NCI-H1436 treated with DMSO at 0.1 percent for 48 hours (cell line): Measurements from ENCODE around the gene ADGRL1.
A peak's percentile ranks its signal among the peaks of the same experiment; 100 is the strongest.
"Not testable (repeated sequence)": the region's sequence is repeated elsewhere in the genome, so short reads cannot be mapped to it uniquely, and the experiment has no call there.

Experiments
- DNase-seq: peaks from one replicate; lab custom pipeline; 2025; lab: John Stamatoyannopoulos, UW

The ADGRL1 gene

DNA sequence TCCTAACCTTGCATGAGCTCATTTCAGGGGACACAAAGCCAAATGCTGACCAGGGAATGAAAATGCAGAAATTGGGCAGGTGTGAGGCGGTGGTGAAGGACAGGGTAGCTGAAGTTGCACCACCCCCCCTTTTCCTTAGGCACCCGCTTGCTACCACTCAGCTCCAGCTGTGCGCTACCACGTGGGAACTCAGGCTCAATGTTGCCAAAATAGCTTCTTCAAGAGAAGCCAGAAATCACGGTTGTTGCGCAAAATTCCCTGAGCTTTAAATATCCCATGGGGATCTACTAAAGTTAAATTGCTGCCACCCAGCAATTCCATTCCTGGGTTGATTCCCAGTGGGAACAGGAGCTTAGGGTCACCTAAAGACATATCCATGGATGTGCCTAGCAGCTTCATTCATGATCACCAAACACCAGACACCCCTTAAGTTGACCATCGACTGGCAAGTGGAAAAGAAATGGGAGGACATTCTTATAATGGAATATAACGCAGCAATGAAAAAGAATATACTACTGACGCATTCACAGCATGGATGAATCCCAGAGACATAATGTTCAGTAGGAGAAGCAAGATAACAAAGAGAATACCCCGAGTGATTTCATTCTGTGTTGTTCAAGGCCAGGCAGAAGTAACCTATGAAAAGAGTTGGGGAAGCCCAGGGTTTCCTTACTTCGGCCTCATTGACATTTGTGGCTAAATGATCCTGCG is 12.8 kb upstream of the ADGRL1 start:
- no peak for DNase-seq

DNA sequence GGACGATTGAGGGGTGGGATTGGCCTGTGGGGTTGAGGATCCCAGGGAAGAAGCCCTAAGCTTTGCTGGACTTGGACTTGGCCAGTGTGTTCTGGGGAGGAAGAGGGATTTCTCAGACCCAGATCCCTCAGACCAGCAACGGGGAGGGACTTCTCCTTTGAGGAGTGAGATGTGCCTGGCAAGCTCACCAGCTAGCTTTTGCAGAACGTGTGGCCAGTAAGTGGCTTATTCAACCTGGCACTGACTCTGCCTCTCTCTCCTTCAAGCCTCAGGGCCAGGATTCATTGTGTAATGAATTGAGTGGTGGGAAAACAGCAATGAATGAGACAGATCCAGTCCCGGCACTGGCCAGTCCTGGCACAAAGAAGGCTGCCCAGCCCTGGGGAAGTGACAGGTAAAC is 11.9 kb upstream of the ADGRL1 start:
- DNase-seq = not testable (repeated sequence)

DNA sequence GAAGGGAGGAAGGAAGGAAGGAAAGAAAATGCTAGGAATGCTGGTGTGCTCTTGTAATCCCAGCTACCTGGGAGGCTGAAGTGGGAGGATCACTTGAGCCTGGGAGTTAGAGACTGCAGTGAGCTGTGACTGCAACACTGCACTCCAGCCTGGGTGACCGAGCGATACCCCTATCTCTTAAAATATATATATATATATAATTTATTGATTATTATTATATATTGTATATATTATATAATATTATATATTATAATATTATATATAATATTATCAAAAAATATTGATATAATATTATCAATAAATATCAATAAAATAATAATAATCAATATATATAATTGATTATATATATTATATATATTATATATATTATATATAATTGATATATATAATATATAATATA is 8.6 kb upstream of the ADGRL1 start:
- DNase-seq = no peak

DNA sequence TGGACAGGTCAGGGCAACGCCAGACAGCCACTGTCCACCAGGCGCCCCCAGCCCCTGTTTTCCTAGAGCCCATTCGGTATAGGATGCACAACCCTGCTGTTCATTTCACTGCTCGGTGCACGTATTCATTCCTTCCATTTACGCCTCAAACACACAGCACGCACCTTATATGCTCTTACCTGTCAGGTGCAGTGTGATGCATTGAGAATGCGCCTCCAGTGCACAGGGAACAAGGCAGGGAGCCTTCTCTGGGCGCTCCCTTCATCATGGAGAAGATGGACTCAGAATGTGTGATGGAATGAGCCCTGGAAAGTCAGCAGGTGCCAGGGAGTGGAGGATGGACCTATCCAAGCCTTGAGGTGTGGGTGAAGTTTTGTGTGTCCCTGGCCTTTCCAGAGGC is 4.2 kb upstream of the ADGRL1 start:
- DNase-seq = not testable (repeated sequence)

DNA sequence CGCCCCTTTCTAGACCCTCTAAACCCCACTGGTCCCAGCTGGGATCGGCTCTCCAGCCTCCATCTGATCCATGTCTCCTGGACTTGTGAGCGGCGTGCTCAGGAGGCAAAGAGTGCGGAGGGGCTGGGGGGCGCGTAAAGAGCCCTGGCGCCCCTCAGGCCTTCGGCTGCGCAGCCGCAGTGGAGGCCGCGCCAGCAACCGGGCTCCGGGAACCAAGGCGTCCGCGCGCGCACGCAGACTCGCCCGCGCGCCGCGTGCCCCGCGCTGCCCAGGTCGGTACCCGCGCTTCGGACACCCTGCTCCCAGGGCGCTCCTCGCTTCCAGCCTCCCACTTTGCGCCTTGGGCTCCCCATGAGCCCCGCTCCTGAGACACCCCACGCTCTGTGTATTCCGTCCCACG is 3.4 kb upstream of the ADGRL1 start:
- DNase-seq = not testable (repeated sequence)

DNA sequence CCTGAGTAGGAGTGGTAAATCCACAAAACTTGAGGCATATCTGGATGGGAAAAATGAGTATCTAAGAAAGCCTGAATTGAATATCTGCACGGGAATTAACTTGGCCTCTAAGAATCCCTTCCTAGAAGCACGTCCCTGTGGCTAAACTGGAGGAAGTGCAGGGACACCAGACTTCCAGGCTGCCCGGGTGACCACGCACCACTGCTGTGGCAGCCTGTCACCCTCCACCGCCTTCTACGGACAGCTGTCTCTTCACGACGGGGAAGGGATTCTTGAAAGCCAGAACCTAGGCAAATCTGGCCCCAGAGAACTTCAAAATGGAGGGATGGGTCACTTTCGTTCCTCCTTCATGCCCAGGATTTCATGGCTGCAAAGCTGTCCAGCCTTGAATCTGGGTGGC is 2.5 kb upstream of the ADGRL1 start:
- DNase-seq = not testable (repeated sequence)

DNA sequence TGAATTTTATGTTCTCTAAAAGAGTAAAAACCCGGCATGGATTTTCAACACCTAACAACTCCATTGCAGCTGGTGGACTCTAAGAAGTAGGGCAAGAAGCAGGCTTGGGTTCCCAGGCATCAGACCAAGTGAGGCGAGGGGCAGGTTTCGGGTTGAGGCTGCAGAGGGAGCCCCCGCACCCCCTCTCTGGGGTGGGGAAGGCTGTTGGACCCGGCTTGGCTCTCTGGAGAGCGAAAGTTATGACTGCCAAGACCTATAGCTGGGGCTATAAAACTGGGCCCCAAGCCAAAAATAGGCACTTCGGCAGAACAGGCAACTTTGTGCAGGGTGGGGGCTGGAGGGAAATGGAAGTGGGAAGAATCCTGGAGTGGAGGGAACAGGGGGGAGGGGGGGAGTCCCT is 1.8 kb upstream of the ADGRL1 start:
- DNase-seq = not testable (repeated sequence)

DNA sequence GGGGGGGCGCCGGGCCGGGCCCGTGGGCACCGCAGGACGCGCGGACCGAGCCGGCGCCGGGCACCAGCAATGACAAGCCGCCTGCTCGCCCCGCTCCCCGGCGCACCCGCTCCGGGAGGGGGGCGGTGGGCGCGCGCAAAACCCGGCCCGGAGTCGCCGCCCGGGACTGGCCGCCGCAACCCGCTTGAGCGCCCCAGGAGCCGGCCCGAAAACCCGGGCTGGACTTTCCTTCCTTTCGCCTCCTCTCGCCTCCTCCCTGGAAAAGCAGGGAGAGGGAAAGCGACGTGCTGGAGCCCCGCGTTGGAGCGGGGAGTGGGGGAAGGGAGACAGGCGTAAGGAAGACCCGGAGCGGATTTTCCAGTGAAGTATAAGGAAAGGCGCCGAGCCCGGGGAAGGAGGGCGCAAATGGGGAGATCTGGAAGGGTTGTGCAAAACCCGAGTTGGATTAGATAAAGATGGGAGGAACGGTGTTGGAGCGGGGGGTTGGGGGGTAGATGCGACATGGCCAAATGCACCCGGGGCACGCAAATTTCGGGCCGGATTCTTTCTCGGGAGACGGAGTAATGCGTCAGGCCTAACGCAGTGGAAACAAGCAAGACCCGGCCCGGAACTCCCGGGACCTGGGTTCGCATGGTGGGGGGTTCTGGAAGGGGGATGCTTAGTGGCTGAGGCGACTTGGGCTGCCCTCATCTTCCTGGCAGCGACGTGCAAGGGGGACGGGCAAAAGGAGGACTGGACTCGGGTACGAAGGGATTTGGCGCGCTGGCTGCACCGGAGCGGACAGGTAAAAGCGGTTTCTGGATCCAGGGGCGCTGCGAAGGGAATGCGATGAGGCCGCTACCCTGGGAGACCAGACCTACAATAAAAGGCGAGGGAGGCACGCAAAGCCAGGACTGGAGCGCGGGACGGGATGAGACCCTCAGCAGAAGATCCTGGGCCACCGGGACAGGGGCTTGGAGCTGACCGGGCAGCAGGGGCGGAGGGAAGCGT is 1.1 kb upstream of the ADGRL1 start:
- DNase-seq = peak; percentile 52

DNA sequence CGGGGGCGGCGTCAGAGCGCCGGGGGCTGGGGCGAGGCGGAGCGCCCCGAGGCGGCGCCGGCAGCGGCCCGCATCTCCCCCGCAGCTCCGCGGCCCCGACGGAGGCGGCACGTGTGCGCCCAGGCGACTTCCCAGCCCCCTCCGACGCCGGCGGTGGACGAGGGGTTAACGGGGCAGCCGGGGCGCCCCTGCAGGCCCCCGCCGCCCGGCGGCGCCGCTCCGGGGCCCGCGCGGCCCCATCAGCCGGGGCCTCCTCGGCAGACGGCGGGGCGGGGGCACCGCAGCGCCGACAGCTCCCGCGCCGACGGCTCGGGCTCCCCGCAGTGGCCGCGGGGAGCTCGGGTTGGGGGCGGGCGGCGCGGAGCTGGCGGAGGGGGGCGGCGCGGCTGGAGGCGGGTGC is 339 bp upstream of the ADGRL1 start:
- not testable (repeated sequence) for DNase-seq

DNA sequence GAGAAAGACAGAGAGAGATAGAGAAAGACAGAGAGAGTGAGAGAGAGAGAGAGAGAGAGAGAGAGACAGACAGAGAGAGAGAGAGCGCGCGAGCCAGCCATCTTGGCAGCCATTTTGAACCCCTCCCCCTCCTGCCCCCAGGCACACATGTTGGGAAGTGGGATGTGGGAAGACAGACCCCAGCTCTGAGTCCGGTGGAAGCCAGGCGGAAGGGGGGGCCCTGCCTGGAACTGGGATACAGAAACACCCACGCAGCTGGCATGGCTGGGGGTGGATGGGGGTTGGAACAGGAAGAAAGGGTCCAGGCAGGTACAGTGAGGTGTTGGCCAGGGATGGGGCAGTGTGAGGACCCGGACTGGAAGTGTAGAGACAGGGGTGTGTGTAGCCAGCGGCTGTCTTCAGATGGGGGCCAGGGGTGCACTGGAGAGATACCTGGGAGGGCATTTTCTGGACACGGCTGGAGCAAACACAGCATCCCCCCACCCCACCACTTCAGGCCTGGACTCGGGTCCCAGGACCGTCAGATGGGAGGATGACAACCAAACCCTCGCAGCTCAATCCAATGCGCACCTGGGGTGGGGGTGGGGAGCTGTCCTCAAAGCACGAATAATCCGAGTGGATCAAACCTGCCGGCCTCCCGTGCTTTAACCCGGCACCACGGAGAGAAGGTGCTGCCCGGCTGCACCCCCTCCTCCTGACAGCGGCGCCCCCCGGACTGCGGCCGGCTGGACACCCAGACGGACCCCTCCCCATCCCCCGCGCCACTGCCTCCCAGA is 1.1 kb downstream of the ADGRL1 start:
- DNase-seq = not testable (repeated sequence)

DNA sequence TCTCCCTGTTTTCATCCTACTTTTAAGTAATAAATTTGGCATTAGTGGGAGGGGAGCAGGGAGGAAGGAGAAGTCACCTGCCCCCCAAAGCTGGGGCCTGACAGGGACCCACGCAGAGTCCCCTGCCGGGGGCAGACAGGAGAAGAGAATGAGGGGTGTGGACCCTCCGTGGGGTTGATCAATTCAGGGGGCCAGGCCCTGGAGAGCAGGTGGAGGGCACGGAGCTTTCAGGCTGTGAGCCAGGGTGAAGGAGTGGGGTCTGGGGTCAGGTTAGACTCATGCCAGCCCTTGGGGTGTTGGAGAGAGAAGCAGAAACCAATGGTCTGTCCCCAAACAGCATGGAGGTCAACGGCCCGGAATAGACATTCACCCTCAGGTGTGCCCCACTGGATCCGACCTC is 1.8 kb downstream of the ADGRL1 start:
- DNase-seq = not testable (repeated sequence)

DNA sequence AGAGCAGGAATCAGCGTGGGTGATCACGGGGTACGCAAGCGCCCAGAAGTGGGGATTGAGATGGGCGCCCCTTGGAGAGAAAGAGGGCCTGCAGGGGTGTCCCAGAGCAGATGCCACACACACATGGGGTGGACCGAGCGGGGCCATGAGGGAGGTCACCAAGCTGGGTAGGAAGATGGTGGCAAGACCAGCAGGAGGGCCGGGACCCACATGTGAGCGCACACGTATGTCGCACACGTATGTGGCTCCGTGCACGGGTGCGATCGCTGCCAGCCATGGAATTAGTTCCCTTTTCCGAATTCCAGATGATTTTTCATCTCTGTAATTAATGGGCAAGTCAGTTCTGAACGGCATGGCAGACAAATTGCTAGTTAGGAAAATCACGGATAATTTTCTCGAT is 2.2 kb downstream of the ADGRL1 start:
- DNase-seq = not testable (repeated sequence)

DNA sequence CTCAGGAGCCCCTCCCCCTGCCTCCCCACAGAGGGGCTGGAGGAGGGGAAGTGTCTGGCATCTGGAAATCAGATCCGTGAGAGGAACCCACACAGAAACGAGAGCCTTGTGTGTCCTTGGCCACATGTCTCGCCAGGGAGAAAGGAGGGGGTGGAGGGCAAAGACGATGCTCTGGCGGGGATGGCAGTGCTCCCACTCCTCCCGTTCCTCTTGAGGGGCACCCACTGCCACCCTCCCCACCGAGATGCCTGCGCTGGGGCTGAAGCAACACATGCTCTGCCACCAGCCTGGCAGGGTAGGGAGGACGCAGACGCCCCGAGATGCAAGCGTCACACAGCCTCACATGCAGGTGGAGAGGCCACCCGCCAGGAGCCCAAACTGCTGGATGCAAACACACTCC is 2.8 kb downstream of the ADGRL1 start:
- DNase-seq = no peak

DNA sequence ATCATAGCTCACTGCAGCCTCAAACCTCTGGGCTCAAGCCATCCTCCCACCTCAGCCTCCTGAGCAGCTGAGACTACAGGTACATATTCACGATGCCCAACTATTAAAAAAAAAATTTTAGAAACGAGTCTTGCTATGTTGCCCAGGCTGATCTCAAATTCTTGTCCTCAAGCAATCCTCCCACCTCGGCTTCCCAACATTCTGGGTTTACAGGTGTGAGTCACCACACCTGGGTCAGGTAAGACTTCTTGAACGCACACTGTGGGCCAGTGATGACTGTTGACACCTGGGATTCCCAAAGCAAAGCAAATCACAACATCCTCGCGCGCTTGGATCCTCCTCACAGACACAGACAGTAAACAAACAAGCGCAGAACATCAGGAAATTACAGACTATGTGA is 4.5 kb downstream of the ADGRL1 start:
- DNase-seq = not testable (repeated sequence)

DNA sequence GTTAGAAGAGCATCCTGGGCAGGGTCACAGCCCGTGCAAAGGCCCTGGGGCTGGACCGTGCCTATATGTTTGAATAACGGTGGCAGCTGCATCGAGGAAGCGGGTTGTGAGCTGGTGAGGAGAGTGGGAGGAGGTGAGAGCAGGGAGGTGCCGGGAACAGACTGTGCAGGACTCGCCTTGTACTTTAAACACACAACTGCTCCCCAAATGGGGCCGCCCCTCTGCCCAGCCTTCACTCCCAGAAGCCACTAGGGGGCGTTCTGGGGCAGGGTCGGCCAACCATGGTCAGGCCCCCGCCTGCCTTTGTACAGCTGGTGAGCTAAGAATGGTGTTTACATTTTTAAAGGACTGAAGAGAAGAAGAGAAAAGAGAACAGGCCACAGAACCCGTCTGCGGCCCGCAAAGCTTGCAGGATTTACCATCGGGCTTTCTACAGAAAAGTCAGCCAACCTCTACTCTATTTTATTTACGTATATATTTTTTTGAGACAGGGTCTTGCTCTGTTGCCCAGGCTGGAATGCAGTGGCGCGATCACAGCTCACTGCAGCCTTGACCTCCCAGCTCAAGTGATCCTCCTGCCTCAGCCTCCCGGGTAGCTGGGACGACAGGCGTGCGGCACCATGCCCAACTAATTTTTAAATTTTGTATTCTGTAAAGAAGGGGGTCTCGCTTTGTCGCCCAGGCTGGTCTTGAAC is 5.7 kb downstream of the ADGRL1 start:
- not testable (repeated sequence) for DNase-seq

DNA sequence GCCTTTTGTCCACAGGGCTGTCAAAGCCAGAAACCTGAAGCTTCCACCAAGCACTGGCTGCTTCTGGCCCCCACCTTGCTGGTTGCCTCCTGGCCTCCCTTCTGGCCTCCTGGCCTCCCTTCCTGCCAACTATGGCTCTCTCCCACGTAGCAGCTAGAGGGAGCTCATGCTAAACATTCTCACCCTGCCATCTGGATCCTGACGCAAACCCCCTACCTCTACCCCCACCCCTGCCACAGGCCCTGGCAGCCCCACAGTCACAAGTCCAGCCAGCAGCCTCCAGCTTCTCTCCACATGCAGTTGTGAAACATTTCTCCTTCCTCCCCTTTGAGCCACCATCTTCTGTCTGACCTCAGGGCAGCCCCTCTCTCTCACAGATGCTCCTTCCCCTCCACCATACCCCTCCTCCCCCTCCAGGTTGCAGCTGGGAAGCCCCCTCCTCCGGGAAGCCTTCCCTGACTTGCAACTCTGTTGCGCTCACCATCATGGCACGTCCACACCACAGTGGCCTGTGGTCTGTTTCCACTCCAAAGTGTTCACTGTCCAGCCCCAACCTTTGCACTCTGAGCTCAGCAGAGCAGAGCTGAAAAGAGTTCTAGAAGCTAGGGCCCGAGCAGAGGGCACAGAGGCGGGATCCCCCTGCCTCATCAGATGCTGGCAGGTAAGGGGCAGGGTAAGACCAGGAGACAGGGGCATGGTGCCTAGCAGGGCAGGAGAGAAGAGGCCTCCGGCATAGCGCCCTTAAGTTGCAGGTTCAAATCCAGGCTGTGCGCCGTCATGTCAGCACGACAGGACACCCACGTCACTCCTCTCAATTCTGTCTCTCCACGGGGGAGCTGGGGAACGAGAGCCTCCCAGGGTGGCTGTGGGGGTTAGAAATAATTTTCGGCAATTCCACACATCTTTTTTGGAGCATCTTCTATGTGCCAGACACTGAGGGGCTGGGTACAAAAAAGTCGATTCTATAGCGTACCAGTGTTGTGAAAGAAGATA is 7.3 kb downstream of the ADGRL1 start:
- no peak for DNase-seq

DNA sequence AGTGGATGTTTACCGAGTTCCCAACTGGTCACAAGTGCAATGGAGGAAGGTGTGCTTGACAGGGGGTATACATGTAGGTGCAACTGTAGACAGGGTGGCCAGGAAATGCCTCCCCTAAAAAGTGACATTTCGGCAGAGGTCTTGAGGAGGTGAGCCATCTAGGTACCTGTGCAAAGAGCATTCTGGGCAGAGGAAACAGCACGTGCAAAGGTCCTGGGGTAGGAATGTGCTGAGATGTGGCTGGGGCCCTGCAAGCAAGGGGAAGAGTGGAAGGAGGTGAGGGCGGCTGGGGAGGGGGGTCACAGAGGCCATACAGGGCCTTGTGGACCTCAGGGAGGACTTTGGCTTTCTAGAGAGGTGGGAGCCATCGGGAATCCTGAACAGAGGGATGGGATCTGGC is 8.1 kb downstream of the ADGRL1 start:
- no peak for DNase-seq

DNA sequence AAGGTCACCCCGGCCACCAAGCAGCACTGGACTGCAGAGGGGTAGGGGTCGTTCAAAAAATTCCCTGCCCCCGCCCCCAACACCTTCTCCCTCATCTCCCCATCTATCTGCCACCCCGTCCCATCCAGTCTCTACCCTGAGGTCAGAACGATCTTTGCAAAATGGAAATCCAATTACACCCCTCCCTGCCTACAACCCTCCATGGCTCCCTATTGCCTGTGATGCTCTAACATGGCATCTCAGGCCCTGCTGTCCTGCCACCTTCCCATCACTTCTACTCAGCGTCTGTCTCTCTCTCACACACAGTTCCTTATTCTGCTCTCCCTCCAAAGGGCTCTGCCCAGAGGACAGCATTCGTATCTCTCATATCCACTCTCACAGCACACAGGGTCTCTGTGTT is 8.7 kb downstream of the ADGRL1 start:
- not testable (repeated sequence) for DNase-seq

DNA sequence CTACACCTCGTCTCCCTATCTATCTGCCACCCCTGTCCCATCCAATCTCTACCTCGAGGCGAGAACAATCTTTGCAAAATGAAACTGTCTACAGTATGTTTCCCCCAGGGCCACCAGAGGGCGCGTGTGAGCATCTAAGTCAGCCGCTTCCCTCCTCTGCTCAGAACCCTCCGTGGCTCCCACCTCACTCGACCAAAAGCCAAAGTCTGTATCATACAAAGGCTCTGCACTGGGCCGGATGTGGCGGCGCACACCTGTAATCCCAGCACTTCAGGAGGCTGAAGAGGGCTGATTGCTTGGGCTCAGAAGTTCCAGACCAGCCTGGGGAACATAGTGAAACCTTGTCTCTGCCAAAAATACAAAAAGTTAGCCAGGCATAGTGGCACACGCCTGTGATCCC is 9.9 kb downstream of the ADGRL1 start:
- DNase-seq = not testable (repeated sequence)

DNA sequence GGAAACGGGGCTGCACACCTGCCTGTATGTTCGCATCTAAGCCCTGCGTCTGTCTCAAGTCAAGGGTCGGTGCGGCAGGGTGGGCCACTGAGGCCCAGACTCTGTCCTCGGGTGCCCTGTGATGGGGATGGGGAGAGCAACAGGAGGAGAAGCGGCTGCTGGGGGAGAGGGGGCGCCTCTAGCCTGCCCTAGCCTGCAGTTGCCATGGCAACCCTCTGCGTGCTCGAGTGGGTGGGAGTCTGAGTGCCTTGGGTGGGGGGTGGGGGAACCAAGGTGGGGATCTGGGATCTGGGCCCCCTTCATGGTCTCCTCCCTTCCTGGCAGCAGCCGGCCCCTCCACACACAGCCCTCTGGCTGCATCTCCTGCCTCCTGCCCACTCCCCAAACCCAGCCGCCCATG is 10.8 kb downstream of the ADGRL1 start:
- not testable (repeated sequence) for DNase-seq
